ENCODE measurements around the gene STH. TPM values are rescaled to one million over a fixed set of nuclear protein-coding genes. Genes with fewer than 3 reads are reported as not detected.

Gene STH
- total and polyA plus RNA-seq, 10 of the 15 experiments (the other 5 are each of a cell fraction or from before 2014, with no cell fraction given), result not detected

DNA sequence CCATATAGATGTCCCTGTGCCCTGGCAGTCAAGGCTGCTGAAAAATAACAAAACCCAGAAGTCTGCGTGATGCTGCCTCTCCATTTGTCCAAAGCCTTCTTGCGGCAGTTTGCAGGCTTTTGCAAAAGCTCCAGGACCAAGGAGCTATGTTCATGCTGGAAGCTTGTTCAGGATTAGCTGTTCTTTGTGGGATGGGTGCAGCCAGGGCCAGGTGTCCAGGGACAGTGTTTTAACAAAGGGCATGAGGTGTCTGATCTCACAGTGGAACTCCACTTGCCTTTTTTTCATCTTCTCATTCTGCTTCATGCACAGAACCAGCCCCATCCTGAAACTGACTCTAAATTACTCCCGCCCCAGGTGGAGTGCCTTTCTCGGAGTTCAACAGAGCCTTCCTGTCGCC is 31.7 kb upstream of the STH start:
- DNase-seq (ENCODE audit: low read depth, low spot score) (no peak), ATAC-seq (no peak), FAIRE-seq (no peak)
- ChIA-PET RAD21 (ENCODE audit: unreplicated experiment) (no interaction called here), CTCF (interaction anchor here (1.1 to 1.4 kb wide), 2 partner anchors 10 to 18 kb away, joined by 3 read pairs; no protein-coding TSS in a partner anchor), POLR2A (no interaction called here), SMC1A (ENCODE audit: uncharacterized antibody, unreplicated experiment) (no interaction called here)
- Histone ChIP-seq H3K79me2 (ENCODE audit: control insufficient read depth, insufficient read depth, low read length) (no peaks in the 10 kb centered on the region), H3K27me3 (replicated peaks in 1 of 2; ENCODE audit: control insufficient read depth in 2 of 2, insufficient read depth in 2 of 2, low read length in 1 of 2) (no peaks in the 10 kb centered on the region; a peak in 2 of 4 replicates), H3K4me1 (ENCODE audit: control insufficient read depth, insufficient read depth, low read length) (no peaks in the 10 kb centered on the region), H3K4me3 (no peak overlapping the region), H2AFZ (ENCODE audit: control insufficient read depth, low read depth, low read length) (no peak overlapping the region), H4K20me1 (ENCODE audit: control insufficient read depth, insufficient read depth) (no peaks in the 10 kb centered on the region), H3K27ac (ENCODE audit: control insufficient read depth, insufficient read depth) (no peak overlapping the region), H3K36me3 (ENCODE audit: control insufficient read depth in 2 of 2, insufficient read depth in 2 of 2, low read length in 1 of 2) (no peaks in the 10 kb centered on the region), H3K4me2 (ENCODE audit: control insufficient read depth, insufficient read depth) (no peak overlapping the region), H3K9ac (ENCODE audit: control insufficient read depth, insufficient read depth, low read length) (no peak overlapping the region), H3K9me3 (replicated peaks; ENCODE audit: control insufficient read depth, insufficient read depth, low read length) (no peaks in the 10 kb centered on the region; the same call in 2 of the 3 replicates)
- 33% methylated on average over 5 of the region's 5 CpGs for WGBS (ENCODE audit: insufficient coverage, insufficient replicate concordance, low lambda C conversion rate, missing lambda C conversion rate)
- no TSS peak for BruUV-seq (replicated peaks)
- TF ChIP-seq NRF1 (conservative IDR thresholded peaks at IDR 0.05; ENCODE audit: low read depth, low read length) (no peak), CBFB (IDR thresholded peaks at IDR 0.05; ENCODE audit: low read depth) (no peak)
- TF ChIP-seq, protein P1, sequence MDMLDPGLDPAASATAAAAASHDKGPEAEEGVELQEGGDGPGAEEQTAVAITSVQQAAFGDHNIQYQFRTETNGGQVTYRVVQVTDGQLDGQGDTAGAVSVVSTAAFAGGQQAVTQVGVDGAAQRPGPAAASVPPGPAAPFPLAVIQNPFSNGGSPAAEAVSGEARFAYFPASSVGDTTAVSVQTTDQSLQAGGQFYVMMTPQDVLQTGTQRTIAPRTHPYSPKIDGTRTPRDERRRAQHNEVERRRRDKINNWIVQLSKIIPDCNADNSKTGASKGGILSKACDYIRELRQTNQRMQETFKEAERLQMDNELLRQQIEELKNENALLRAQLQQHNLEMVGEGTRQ (IDR thresholded peaks at IDR 0.05; ENCODE audit: borderline replicate concordance, low read depth, low read length), result no peak
- intact Hi-C loops (cut with micrococcal nuclease; ENCODE audit: unreplicated experiment), result no loop called here
- in situ Hi-C loops (cut with MboI), result no loop called here

DNA sequence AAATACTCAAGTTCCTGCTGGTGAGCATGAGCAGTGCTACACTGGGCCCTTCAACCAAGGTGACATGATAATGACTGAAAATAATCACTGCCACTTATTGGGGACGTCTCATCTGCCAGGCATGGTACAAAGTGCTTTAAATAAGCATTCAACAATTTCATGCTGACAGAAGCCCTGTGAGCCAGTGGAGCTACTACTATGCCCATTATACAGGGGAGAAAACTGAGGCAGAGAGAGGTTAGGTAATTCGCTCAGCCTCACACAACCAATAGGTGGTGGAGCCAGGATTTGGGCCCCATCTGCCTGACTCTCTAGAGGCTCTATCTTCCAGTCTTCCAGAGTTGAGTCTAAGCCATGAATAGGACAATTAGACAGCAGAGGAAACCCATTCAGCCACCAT is 30.3 kb upstream of the STH start:
- TF ChIP-seq SREBF2 (IDR thresholded peaks at IDR 0.05; ENCODE audit: low read length), result no peak
- no peaks in the 10 kb centered on the region for H3K79me2 ChIP-seq (ENCODE audit: control insufficient read depth, insufficient read depth, low read length)
- ChIA-PET RAD21 (ENCODE audit: unreplicated experiment) (no interaction called here), CTCF (interaction anchor here (0.6 kb wide), 1 partner anchor 110 kb away, joined by 3 read pairs; no protein-coding TSS in a partner anchor), SMC1A (ENCODE audit: uncharacterized antibody, unreplicated experiment) (no interaction called here), POLR2A (no interaction called here)
- H3K27me3 ChIP-seq (replicated peaks in 1 of 2; ENCODE audit: control insufficient read depth in 2 of 2, insufficient read depth in 2 of 2, low read length in 1 of 2), result no peaks in the 10 kb centered on the region; a peak in 2 of 4 replicates
- no peaks in the 10 kb centered on the region; the same call in 2 of the 3 replicates for H3K9me3 ChIP-seq (replicated peaks; ENCODE audit: control insufficient read depth, insufficient read depth, low read length)
- ATAC-seq (no peak), FAIRE-seq (no peak), DNase-seq (ENCODE audit: low read depth, low spot score) (no peak)
- intact Hi-C loops (cut with micrococcal nuclease; ENCODE audit: unreplicated experiment), result no loop called here
- no peak overlapping the region for H3K4me2 ChIP-seq (ENCODE audit: control insufficient read depth, insufficient read depth)
- no peaks in the 10 kb centered on the region for H3K4me1 ChIP-seq (ENCODE audit: control insufficient read depth, insufficient read depth, low read length)
- in situ Hi-C loops (cut with MboI), result no loop called here
- H3K9ac ChIP-seq (ENCODE audit: control insufficient read depth, insufficient read depth, low read length), result no peak overlapping the region
- no peak overlapping the region for H2AFZ ChIP-seq (ENCODE audit: control insufficient read depth, low read depth, low read length)
- no peaks in the 10 kb centered on the region for H4K20me1 ChIP-seq (ENCODE audit: control insufficient read depth, insufficient read depth)
- BruUV-seq (replicated peaks), result no TSS peak
- H3K4me3 ChIP-seq, result no peak overlapping the region
- 19% methylated on average over 2 of the region's 2 CpGs for WGBS (ENCODE audit: insufficient coverage, insufficient replicate concordance, low lambda C conversion rate, missing lambda C conversion rate)
- no peaks in the 10 kb centered on the region for H3K36me3 ChIP-seq (ENCODE audit: control insufficient read depth in 2 of 2, insufficient read depth in 2 of 2, low read length in 1 of 2)
- H3K27ac ChIP-seq (ENCODE audit: control insufficient read depth, insufficient read depth), result no peak overlapping the region

All from GM12878 (cell line).